ENCODE data around the gene TRAK1.

Gene TRAK1

GRCh38 chr3:42176242-42177034 lies 85.3 kb downstream of the TRAK1 start:
- no peak overlapping the region for H3K27ac ChIP-seq (replicated peaks)
- no peaks in the 10 kb centered on the region for H3K27me3 ChIP-seq (ENCODE audit: insufficient read depth, poor library complexity, severe bottlenecking)
- no peak for TF ChIP-seq GABPA (IDR thresholded peaks at IDR 0.05; ENCODE audit: low read depth)
- no peak for TF ChIP-seq CTCF (IDR thresholded peaks at IDR 0.05; ENCODE audit: insufficient read depth, low read length)
- no peak for TF ChIP-seq POLR2AphosphoS5 (IDR thresholded peaks at IDR 0.05; ENCODE audit: low read depth)
- no peak for TF ChIP-seq REST (IDR thresholded peaks at IDR 0.05; ENCODE audit: insufficient replicate concordance, low read depth)
- no peak for TF ChIP-seq SPI1 (IDR thresholded peaks at IDR 0.05; ENCODE audit: borderline replicate concordance, low read depth)
- no peak overlapping the region for H3K4me3 ChIP-seq (replicated peaks; ENCODE audit: insufficient read depth, low read length)
- DNase-seq (ENCODE audit: low read depth in 1 of 2, low spot score in 1 of 2) = no peak

- Histone ChIP-seq H3K4me3 (replicated peaks; ENCODE audit: insufficient read depth, low read length) (no peak overlapping the region), H3K27me3 (ENCODE audit: insufficient read depth, poor library complexity, severe bottlenecking) (no peaks in the 10 kb centered on the region), H3K27ac (replicated peaks) (no peak overlapping the region)
- TF ChIP-seq REST (IDR thresholded peaks at IDR 0.05; ENCODE audit: insufficient replicate concordance, low read depth) = no peak
- no peak for TF ChIP-seq POLR2AphosphoS5 (IDR thresholded peaks at IDR 0.05; ENCODE audit: low read depth)
- no peak for TF ChIP-seq CTCF (IDR thresholded peaks at IDR 0.05; ENCODE audit: insufficient read depth, low read length)
- no peak for TF ChIP-seq GABPA (IDR thresholded peaks at IDR 0.05; ENCODE audit: low read depth)
- no peak for TF ChIP-seq SPI1 (IDR thresholded peaks at IDR 0.05; ENCODE audit: borderline replicate concordance, low read depth)
- DNase-seq (ENCODE audit: low read depth in 1 of 2, low spot score in 1 of 2) = no peak
Measured at GRCh38 chr3:42177068-42177800, 86.1 kb downstream of the TRAK1 start.

GRCh38 chr3:42177801-42178150 lies 86.6 kb downstream of the TRAK1 start:
- Histone ChIP-seq H3K27ac (replicated peaks) (no peak overlapping the region), H3K4me3 (replicated peaks; ENCODE audit: insufficient read depth, low read length) (no peak overlapping the region), H3K27me3 (ENCODE audit: insufficient read depth, poor library complexity, severe bottlenecking) (no peaks in the 10 kb centered on the region)
- no peak for DNase-seq (ENCODE audit: low read depth in 1 of 2, low spot score in 1 of 2)
- TF ChIP-seq SPI1 (IDR thresholded peaks at IDR 0.05; ENCODE audit: borderline replicate concordance, low read depth) (no peak), REST (IDR thresholded peaks at IDR 0.05; ENCODE audit: insufficient replicate concordance, low read depth) (no peak), POLR2AphosphoS5 (IDR thresholded peaks at IDR 0.05; ENCODE audit: low read depth) (no peak), GABPA (IDR thresholded peaks at IDR 0.05; ENCODE audit: low read depth) (no peak)
